HepG2 (cell line): ENCODE results near the gene RNASE8. TPM values are rescaled to one million over a fixed set of nuclear protein-coding genes. Genes with fewer than 3 reads are reported as not detected.

ENCODE experiments used
- AKAP8 ChIP-seq: sonication (generic); formaldehyde crosslinking; IDR thresholded peaks from 2 replicates; pipeline ENCODE4 v1.5.1; 2020; ENCODE audit warnings: mild to moderate bottlenecking, missing genetic modification reagents
- EZH2 ChIP-seq: conservative IDR thresholded peaks from 2 replicates; pipeline ENCODE4 v1.6.1; 2012; ENCODE audit warnings: mild to moderate bottlenecking, low read depth, low read length, moderate library complexity
- FLYWCH1 ChIP-seq: sonication (generic); formaldehyde crosslinking; IDR thresholded peaks from 2 replicates; pipeline ENCODE4 v1.8.1; 2023; ENCODE audit warnings: mild to moderate bottlenecking, missing genetic modification reagents
- FOXO1 ChIP-seq: sonication (generic); formaldehyde crosslinking; IDR thresholded peaks from 2 replicates; pipeline ENCODE4 v1.4.0; 2020; ENCODE audit warnings: missing genetic modification reagents
- GABPB1 ChIP-seq: IDR thresholded peaks from 2 replicates; pipeline ENCODE4 v1.6.1; 2016; ENCODE audit warnings: mild to moderate bottlenecking, missing genetic modification reagents, moderate library complexity, missing compliant biosample characterization
- HOXA3 ChIP-seq: sonication (generic); formaldehyde crosslinking; IDR thresholded peaks from 2 replicates; pipeline ENCODE4 v1.5.0; 2020; ENCODE audit warnings: missing genetic modification reagents
- NONO ChIP-seq, 2 experiments: fragments of 450-650 bp in 1 of 2; sonication (generic) in 1 of 2; formaldehyde crosslinking in 1 of 2; IDR thresholded peaks in 1 of 2; conservative IDR thresholded peaks in 1 of 2; 2 replicates each; pipeline versions ENCODE4 v1.6.1 to v1.8.0; 2017 to 2022; ENCODE audit warnings: mild to moderate bottlenecking in 1 of 2, missing genetic modification reagents in 1 of 2, moderate library complexity in 1 of 2
- NRL ChIP-seq: sonication (generic); formaldehyde crosslinking; IDR thresholded peaks from 2 replicates; pipeline ENCODE4 v1.5.0; 2020; ENCODE audit warnings: missing genetic modification reagents, mild to moderate bottlenecking, moderate library complexity, borderline replicate concordance
- RELA ChIP-seq: sonication (generic); formaldehyde crosslinking; IDR thresholded peaks from 2 replicates; pipeline ENCODE4 v1.4.0; 2020; ENCODE audit warnings: missing genetic modification reagents
- TGIF2 ChIP-seq: IDR thresholded peaks from 2 replicates; pipeline ENCODE4 v1.6.1; 2016; ENCODE audit warnings: control low read depth, missing compliant biosample characterization
- ZNF263 ChIP-seq: sonication (generic); formaldehyde crosslinking; IDR thresholded peaks from 2 replicates; pipeline ENCODE4 v1.4.0; 2020; ENCODE audit warnings: missing genetic modification reagents
- ZNF331 ChIP-seq: sonication (generic); formaldehyde crosslinking; IDR thresholded peaks from 2 replicates; pipeline ENCODE4 v1.4.0; 2020; ENCODE audit warnings: missing genetic modification reagents
- ZNF333 ChIP-seq: sonication (generic); formaldehyde crosslinking; IDR thresholded peaks from 2 replicates; pipeline ENCODE4 v1.4.0; 2020; ENCODE audit warnings: mild to moderate bottlenecking, missing genetic modification reagents, borderline replicate concordance
- ZNF350 ChIP-seq: sonication (generic); formaldehyde crosslinking; IDR thresholded peaks from 2 replicates; pipeline ENCODE4 v1.4.0; 2020; ENCODE audit warnings: mild to moderate bottlenecking, low read depth, missing genetic modification reagents, borderline replicate concordance
- ZSCAN12 ChIP-seq: sonication (generic); formaldehyde crosslinking; IDR thresholded peaks from 2 replicates; pipeline ENCODE4 v1.9.0; 2021; ENCODE audit warnings: mild to moderate bottlenecking, missing genetic modification reagents
- ZSCAN21 ChIP-seq: sonication (generic); formaldehyde crosslinking; IDR thresholded peaks from 2 replicates; pipeline ENCODE4 v1.8.0; 2022; ENCODE audit warnings: mild to moderate bottlenecking, missing genetic modification reagents, moderate library complexity, borderline replicate concordance
- ZSCAN31 ChIP-seq: sonication (generic); formaldehyde crosslinking; IDR thresholded peaks from 2 replicates; pipeline ENCODE4 v1.5.0; 2020; ENCODE audit warnings: low read depth, mild to moderate bottlenecking, missing genetic modification reagents
- polyA plus RNA-seq, 8 experiments: library from polyadenylated mRNA; depleted of rRNA in 3 of 8; stranded (reverse) in 7 of 8; unstranded in 1 of 8; fragments of >200 nt; fragmentation: Illumina TruSeq in 4 of 8; extraction: Trizol in 4 of 8; gene quantifications; 2 replicates each; pipeline versions ENCODE4 v1.2.1 to v1.2.3, GENCODE V29; 2011 to 2016; ENCODE audit warnings: low read depth in 4 of 8, missing spikeins in 1 of 8, mixed read lengths in 1 of 8; ENCODE audit not compliant: insufficient read depth in 1 of 8
- total RNA-seq, 5 experiments: library from RNA; depleted of rRNA; stranded (reverse); fragments of >200 nt; fragmentation: Illumina TruSeq; extraction: Trizol; gene quantifications; 2 replicates each; pipeline ENCODE4 v1.2.3, GENCODE V29; 2016; ENCODE audit warnings: low read depth in 1 of 5
- TF ChIP-seq, protein P1 (sequence below): sonication (generic); formaldehyde crosslinking; IDR thresholded peaks from 2 replicates; pipeline ENCODE4 v1.4.0; 2020; ENCODE audit warnings: mild to moderate bottlenecking, missing genetic modification reagents
- TF ChIP-seq, protein P2 (sequence below): sonication (generic); formaldehyde crosslinking; IDR thresholded peaks from 2 replicates; pipeline ENCODE4 v1.4.0; 2020; ENCODE audit warnings: missing genetic modification reagents, borderline replicate concordance
- TF ChIP-seq, protein P3 (sequence below): sonication (generic); formaldehyde crosslinking; IDR thresholded peaks from 2 replicates; pipeline ENCODE4 v1.8.0; 2022; ENCODE audit warnings: low read depth, missing genetic modification reagents
- TF ChIP-seq, protein P4 (sequence below), 2 experiments: sonication (generic) in 1 of 2; formaldehyde crosslinking in 1 of 2; IDR thresholded peaks; 2 replicates each; pipeline versions ENCODE4 v1.4.0 to v1.6.1; 2018 to 2020; ENCODE audit warnings: missing genetic modification reagents in 2 of 2, borderline replicate concordance in 1 of 2, low read depth in 1 of 2, mild to moderate bottlenecking in 1 of 2, missing biosample characterization in 1 of 2

Gene RNASE8
- total and polyA plus RNA-seq, 2 of the 13 experiments (the other 11 are each of a cell fraction or from before 2014, with no cell fraction given), result not detected

- TF ChIP-seq HOXA3 (CRISPR knock-in tag), result no peak
- TF ChIP-seq TGIF2 (CRISPR knock-in tag), result no peak
- TF ChIP-seq GABPB1 (CRISPR knock-in tag), result peak; percentile 46; the same call in 1 of the 2 replicates
- 0 out of 2 replicates have a peak, but pooled peaks have one; percentile 12 for TF ChIP-seq ZNF263
- TF ChIP-seq ZSCAN12 (CRISPR knock-in tag), result no peak
- TF ChIP-seq, protein P1, sequence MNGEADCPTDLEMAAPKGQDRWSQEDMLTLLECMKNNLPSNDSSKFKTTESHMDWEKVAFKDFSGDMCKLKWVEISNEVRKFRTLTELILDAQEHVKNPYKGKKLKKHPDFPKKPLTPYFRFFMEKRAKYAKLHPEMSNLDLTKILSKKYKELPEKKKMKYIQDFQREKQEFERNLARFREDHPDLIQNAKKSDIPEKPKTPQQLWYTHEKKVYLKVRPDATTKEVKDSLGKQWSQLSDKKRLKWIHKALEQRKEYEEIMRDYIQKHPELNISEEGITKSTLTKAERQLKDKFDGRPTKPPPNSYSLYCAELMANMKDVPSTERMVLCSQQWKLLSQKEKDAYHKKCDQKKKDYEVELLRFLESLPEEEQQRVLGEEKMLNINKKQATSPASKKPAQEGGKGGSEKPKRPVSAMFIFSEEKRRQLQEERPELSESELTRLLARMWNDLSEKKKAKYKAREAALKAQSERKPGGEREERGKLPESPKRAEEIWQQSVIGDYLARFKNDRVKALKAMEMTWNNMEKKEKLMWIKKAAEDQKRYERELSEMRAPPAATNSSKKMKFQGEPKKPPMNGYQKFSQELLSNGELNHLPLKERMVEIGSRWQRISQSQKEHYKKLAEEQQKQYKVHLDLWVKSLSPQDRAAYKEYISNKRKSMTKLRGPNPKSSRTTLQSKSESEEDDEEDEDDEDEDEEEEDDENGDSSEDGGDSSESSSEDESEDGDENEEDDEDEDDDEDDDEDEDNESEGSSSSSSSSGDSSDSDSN, result 0 out of 2 replicates have a peak, but pooled peaks have one; percentile 30
- TF ChIP-seq EZH2, result no peak
- TF ChIP-seq FOXO1, result 0 out of 2 replicates have a peak, but pooled peaks have one; percentile 7
- 0 out of 2 replicates have a peak, but pooled peaks have one; percentile 9 for TF ChIP-seq ZNF331 (CRISPR knock-in tag)
- TF ChIP-seq ZSCAN31, result 0 out of 2 replicates have a peak, but pooled peaks have one; percentile 35
- TF ChIP-seq FLYWCH1 (CRISPR knock-in tag), result no peak
- TF ChIP-seq AKAP8, result 0 out of 2 replicates have a peak, but pooled peaks have one; percentile 10
- no peak for TF ChIP-seq NRL (CRISPR knock-in tag)
- TF ChIP-seq NONO (IDR thresholded peaks at IDR 0.05), result no peak
- 0 out of 2 replicates have a peak, but pooled peaks have one; percentile 29 for TF ChIP-seq NONO (CRISPR knock-in tag; conservative IDR thresholded peaks at IDR 0.05)
- TF ChIP-seq, protein P2, sequence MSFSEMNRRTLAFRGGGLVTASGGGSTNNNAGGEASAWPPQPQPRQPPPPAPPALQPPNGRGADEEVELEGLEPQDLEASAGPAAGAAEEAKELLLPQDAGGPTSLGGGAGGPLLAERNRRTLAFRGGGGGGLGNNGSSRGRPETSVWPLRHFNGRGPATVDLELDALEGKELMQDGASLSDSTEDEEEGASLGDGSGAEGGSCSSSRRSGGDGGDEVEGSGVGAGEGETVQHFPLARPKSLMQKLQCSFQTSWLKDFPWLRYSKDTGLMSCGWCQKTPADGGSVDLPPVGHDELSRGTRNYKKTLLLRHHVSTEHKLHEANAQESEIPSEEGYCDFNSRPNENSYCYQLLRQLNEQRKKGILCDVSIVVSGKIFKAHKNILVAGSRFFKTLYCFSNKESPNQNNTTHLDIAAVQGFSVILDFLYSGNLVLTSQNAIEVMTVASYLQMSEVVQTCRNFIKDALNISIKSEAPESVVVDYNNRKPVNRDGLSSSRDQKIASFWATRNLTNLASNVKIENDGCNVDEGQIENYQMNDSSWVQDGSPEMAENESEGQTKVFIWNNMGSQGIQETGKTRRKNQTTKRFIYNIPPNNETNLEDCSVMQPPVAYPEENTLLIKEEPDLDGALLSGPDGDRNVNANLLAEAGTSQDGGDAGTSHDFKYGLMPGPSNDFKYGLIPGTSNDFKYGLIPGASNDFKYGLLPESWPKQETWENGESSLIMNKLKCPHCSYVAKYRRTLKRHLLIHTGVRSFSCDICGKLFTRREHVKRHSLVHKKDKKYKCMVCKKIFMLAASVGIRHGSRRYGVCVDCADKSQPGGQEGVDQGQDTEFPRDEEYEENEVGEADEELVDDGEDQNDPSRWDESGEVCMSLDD (CRISPR knock-in tag), result 0 out of 2 replicates have a peak, but pooled peaks have one; percentile 50
- 0 out of 2 replicates have a peak, but pooled peaks have one; percentile 62 for TF ChIP-seq ZNF333 (CRISPR knock-in tag)
- TF ChIP-seq ZNF350 (CRISPR knock-in tag), result 0 out of 2 replicates have a peak, but pooled peaks have one; percentile 61
- TF ChIP-seq, protein P3, sequence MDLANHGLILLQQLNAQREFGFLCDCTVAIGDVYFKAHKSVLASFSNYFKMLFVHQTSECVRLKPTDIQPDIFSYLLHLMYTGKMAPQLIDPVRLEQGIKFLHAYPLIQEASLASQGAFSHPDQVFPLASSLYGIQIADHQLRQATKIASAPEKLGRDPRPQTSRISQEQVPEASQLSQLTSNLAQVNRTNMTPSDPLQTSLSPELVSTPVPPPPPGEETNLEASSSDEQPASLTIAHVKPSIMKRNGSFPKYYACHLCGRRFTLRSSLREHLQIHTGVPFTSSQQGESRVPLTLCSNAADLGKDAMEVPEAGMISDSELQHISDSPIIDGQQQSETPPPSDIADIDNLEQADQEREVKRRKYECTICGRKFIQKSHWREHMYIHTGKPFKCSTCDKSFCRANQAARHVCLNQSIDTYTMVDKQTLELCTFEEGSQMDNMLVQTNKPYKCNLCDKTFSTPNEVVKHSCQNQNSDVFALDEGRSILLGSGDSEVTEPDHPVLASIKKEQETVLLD (CRISPR knock-in tag), result 0 out of 2 replicates have a peak, but pooled peaks have one; percentile 43
- TF ChIP-seq, protein P4, sequence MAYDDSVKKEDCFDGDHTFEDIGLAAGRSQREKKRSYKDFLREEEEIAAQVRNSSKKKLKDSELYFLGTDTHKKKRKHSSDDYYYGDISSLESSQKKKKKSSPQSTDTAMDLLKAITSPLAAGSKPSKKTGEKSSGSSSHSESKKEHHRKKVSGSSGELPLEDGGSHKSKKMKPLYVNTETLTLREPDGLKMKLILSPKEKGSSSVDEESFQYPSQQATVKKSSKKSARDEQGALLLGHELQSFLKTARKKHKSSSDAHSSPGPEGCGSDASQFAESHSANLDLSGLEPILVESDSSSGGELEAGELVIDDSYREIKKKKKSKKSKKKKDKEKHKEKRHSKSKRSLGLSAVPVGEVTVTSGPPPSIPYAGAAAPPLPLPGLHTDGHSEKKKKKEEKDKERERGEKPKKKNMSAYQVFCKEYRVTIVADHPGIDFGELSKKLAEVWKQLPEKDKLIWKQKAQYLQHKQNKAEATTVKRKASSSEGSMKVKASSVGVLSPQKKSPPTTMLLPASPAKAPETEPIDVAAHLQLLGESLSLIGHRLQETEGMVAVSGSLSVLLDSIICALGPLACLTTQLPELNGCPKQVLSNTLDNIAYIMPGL (CRISPR knock-in tag; IDR thresholded peaks at IDR 0.05; ENCODE audit: borderline replicate concordance in 1 of 2, low read depth in 1 of 2), result 0 out of 4 replicates have a peak, but pooled peaks of 1 of the 2 experiments have one; percentile 21
- no peak for TF ChIP-seq RELA (CRISPR knock-in tag)
- TF ChIP-seq ZSCAN21 (CRISPR knock-in tag), result peak; percentile 69; the same call in 1 of the 2 replicates
Measured at GRCh38 chr14:21097636-21098075, 40.0 kb downstream of the RNASE8 start (continued).
